Measurements from ENCODE around the gene ZNF469. TPM values are rescaled to one million over a fixed set of nuclear protein-coding genes. Genes with fewer than 3 reads are reported as not detected.

ZNF469 gene
- polyA plus RNA-seq, 3 donors from 2014 or later, result 0.11 to 0.65 TPM; not detected in 1

GRCh38 chr16:88343271-88343791 is 39.4 kb upstream of the ZNF469 start:
- H3K27me3 Mint-ChIP-seq (ENCODE audit: low read depth in 3 of 3), result peaks cover 0 to 3% (median 1%) of the 10 kb centered on the region in 3 donors
- no peaks in the 10 kb centered on the region for H3K36me3 Mint-ChIP-seq

DNA sequence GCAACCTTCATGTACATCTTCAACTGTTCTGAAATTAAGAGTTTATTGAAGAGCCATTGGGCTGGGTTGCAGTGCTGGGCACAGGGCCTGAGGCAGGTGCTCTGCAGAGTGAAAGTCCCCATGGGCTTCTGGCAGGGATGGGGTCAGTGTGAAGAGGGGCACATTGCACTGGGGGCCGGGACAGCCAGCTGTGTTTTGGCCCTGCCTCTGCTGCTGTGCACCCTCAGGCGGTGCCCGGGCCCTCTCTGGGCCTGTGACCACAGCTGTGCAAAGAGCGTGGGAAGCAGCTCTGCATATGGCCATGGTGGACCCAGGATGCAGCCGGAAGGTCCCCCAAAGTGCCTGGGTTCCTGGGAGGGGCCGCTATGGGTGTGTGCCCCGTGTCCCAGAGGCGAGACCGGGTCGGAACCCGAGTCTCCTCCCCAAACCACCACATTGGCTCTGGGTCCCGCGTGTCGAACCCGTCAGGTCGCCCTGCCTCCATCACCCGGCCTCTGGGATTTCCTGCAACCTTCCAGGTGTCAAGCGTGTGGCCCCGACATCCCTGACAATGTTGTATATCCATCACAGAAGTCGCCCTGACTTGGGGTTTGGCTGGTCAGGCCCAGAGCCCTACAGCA is 38.2 kb upstream of the ZNF469 start:
- Mint-ChIP-seq H3K27me3 (ENCODE audit: low read depth in 3 of 3) (peaks cover 0 to 3% (median 1%) of the 10 kb centered on the region in 3 donors), H3K4me1 (peaks cover 0 to 8% of the 10 kb centered on the region in 2 donors), H3K9me3 (no peaks in the 10 kb centered on the region), H3K27ac (no peak overlapping the region), H3K4me3 (no peak overlapping the region), H3K36me3 (no peaks in the 10 kb centered on the region)
- no peak for DNase-seq

More at GRCh38 chr16:88343271-88343791, 39.4 kb upstream of the ZNF469 start:
- no peak overlapping the region for H3K4me3 Mint-ChIP-seq
- no peak overlapping the region for H3K27ac Mint-ChIP-seq
- no peak for DNase-seq
- H3K4me1 Mint-ChIP-seq, result peaks cover 0 to 4% of the 10 kb centered on the region in 2 donors
- no peaks in the 10 kb centered on the region for H3K9me3 Mint-ChIP-seq

DNA sequence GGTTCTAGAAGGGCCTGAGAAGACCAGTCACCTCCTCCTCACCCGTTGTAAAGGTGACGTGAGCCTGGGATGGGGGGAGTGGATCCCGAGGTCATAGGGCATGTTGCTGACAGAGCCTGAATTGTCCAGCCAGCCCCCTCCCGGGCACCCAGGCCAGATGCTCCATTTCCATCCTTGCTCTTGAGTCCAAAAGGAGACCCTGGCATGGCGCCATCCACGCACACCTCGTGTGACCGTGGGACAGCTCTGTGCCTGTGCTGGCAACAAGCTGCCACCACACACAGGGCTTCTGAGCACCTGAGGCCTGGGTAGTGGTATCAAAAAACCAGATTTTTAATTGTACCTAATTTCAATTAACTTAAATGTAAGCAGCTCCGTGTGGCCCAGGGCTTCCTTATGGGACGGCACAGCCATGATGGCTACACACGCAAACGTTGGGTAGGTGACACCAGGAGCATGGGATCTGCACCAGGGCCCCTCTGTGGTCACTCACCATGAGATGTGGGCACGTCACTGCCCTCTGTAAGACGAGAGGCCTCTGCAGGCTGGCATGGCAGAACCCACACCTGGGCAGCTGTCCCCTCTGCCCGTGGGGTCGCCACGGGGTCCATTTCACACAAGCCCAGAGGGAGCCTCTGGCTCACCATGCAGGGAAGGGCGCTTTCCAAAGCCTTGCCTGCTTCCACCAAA is 37.6 kb upstream of the ZNF469 start:
- DNase-seq, result no peak
- Mint-ChIP-seq H3K27me3 (ENCODE audit: low read depth in 3 of 3) (peaks cover 0 to 3% (median 1%) of the 10 kb centered on the region in 3 donors), H3K36me3 (no peaks in the 10 kb centered on the region), H3K4me3 (no peak overlapping the region), H3K27ac (no peak overlapping the region), H3K4me1 (peaks cover 0 to 9% of the 10 kb centered on the region in 2 donors), H3K9me3 (no peaks in the 10 kb centered on the region)

- Mint-ChIP-seq H3K27ac (no peak overlapping the region), H3K4me1 (peaks cover 0 to 9% of the 10 kb centered on the region in 2 donors), H3K4me3 (no peak overlapping the region), H3K27me3 (ENCODE audit: low read depth in 3 of 3) (peaks cover 0 to 3% (median 1%) of the 10 kb centered on the region in 3 donors), H3K36me3 (no peaks in the 10 kb centered on the region), H3K9me3 (no peaks in the 10 kb centered on the region)
- no peak for DNase-seq
Measured at GRCh38 chr16:88345721-88346560, 36.8 kb upstream of the ZNF469 start.

- no peak overlapping the region for H3K4me3 Mint-ChIP-seq
- no peaks in the 10 kb centered on the region for H3K9me3 Mint-ChIP-seq
- peaks cover 0 to 3% (median 1%) of the 10 kb centered on the region in 3 donors for H3K27me3 Mint-ChIP-seq (ENCODE audit: low read depth in 3 of 3)
- no peak overlapping the region for H3K27ac Mint-ChIP-seq
- H3K4me1 Mint-ChIP-seq, result peaks cover 0 to 9% of the 10 kb centered on the region in 2 donors
- no peak for DNase-seq
- H3K36me3 Mint-ChIP-seq, result no peaks in the 10 kb centered on the region
Measured at GRCh38 chr16:88346680-88347505, 35.9 kb upstream of the ZNF469 start.

DNA sequence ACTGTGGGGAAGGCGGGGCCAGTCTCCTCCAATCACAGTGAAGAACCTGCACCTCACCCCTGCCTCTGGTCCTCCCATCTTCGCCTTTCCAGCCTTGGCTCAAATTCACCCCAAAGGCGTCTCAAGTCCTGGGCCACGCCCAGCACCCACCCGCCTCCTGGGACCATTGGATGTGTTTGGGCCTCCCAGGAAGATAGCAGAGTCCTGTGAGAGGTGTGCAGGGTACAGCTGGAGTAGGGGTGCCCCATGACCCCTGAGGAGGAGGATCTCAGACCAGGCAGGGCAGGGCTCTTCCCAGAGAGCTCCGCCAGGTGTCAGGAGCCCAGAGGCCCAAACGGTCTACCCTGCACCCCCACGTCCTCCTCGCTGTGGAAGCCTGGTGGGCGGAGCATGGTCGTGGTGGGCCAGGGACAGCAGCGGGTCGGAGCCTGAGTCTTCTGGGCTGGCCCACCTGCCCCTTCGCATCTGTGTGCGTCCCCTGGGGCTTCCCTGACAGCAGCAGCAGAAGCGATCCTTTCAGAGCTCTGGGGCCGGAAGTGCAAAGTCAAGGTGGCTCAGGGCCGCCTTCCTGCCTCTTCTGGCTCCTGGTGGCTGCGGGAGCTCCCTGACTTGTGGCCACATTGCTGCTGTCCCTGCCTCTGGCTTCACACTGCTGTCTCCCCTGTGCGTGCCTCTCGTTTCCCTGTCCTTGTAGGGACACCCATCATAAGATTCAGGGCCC is 34.9 kb upstream of the ZNF469 start:
- no peaks in the 10 kb centered on the region for H3K36me3 Mint-ChIP-seq
- H3K9me3 Mint-ChIP-seq, result no peaks in the 10 kb centered on the region

GRCh38 chr16:88348377-88349152 is 34.2 kb upstream of the ZNF469 start:
- H3K9me3 Mint-ChIP-seq, result no peaks in the 10 kb centered on the region
- no peak for DNase-seq
- H3K4me1 Mint-ChIP-seq, result peaks cover 0 to 9% of the 10 kb centered on the region in 2 donors
- H3K4me3 Mint-ChIP-seq, result no peak overlapping the region
- H3K27me3 Mint-ChIP-seq (ENCODE audit: low read depth in 3 of 3), result peaks cover 0 to 1% (median 0%) of the 10 kb centered on the region in 3 donors
- H3K36me3 Mint-ChIP-seq, result no peaks in the 10 kb centered on the region
- peak overlapping the region in 1 of 6 donors; percentile 38 for H3K27ac Mint-ChIP-seq

More for the DNA sequence above, 34.9 kb upstream of the ZNF469 start:
- H3K27me3 Mint-ChIP-seq (ENCODE audit: low read depth in 3 of 3), result peaks cover 0 to 3% (median 1%) of the 10 kb centered on the region in 3 donors
- H3K27ac Mint-ChIP-seq, result peak overlapping the region in 1 of 6 donors; percentile 38
- peaks cover 0 to 9% of the 10 kb centered on the region in 2 donors for H3K4me1 Mint-ChIP-seq
- DNase-seq, result no peak
- H3K4me3 Mint-ChIP-seq, result no peak overlapping the region

DNA sequence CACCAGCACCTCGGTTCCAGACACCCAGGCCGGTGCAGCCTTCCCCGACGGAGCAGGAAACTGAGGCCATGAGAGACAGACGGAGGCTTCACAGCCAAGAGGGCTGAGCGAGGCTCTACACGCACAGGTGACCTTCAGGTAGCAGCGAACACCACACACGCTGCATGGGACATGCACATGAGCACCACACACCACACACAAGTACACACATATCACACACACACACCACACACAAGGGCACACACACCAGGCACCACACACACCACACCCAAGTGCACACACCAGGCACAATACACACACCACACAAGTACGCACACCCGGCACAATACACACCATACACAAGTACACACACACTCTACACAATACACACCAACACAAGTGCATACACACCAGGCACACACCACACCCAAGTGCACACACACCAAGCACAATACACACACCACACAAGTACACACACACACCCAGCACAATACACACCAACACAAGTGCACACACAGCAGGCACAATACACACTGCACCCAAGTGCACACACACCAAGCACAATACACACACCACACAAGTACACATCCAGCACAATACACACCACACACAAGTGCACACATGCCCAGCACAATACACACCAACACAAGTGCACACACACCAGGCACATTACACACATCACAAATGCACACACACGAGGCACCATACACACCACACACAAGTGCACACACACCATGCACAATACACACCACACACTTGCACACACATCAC is 33.4 kb upstream of the ZNF469 start:
- H3K27me3 Mint-ChIP-seq (ENCODE audit: low read depth in 3 of 3), result peaks cover 0 to 1% (median 0%) of the 10 kb centered on the region in 3 donors
- H3K27ac Mint-ChIP-seq, result peak overlapping the region in 1 of 6 donors; percentile 67
- peaks cover 0 to 9% of the 10 kb centered on the region in 2 donors for H3K4me1 Mint-ChIP-seq

GRCh38 chr16:88349903-88350900 is 32.6 kb upstream of the ZNF469 start:
- Mint-ChIP-seq H3K27ac (no peak overlapping the region), H3K9me3 (no peaks in the 10 kb centered on the region), H3K36me3 (no peaks in the 10 kb centered on the region), H3K27me3 (ENCODE audit: low read depth in 3 of 3) (peaks cover 0 to 1% (median 0%) of the 10 kb centered on the region in 3 donors), H3K4me1 (peaks cover 0 to 9% of the 10 kb centered on the region in 2 donors), H3K4me3 (no peak overlapping the region)
- DNase-seq, result no peak

More for the DNA sequence above, 33.4 kb upstream of the ZNF469 start:
- DNase-seq, result no peak
- H3K36me3 Mint-ChIP-seq, result no peaks in the 10 kb centered on the region
- H3K9me3 Mint-ChIP-seq, result no peaks in the 10 kb centered on the region
- no peak overlapping the region for H3K4me3 Mint-ChIP-seq

DNA sequence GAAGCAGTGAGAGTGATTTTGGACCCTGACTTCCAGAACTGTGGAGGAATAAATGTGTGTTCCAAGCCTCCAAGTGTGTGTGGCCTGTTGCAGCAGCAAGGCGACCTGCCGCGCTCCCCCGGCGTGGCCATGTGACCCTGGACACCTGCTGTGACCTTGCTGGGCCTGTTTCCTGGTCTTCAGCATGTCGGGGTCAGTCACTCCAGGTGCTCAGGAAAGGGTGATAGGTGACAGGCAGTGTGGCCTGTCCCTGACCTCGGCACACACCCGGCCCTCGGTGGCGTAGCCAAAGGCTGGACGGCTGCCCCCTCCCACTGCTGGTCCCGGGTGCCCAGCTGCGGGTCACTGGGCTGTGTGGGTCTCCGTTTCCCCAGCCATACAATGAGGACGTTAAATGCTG is 31.8 kb upstream of the ZNF469 start:
- H3K36me3 Mint-ChIP-seq, result no peaks in the 10 kb centered on the region
- no peak overlapping the region for H3K27ac Mint-ChIP-seq
- H3K27me3 Mint-ChIP-seq (ENCODE audit: low read depth in 3 of 3), result peaks cover 0 to 1% (median 0%) of the 10 kb centered on the region in 3 donors
- H3K4me3 Mint-ChIP-seq, result no peak overlapping the region
- peaks cover 0 to 9% of the 10 kb centered on the region in 2 donors for H3K4me1 Mint-ChIP-seq
- no peaks in the 10 kb centered on the region for H3K9me3 Mint-ChIP-seq
- no peak for DNase-seq

Data from immature natural killer cell (primary cell).